H1 (cell line): ENCODE measurements around the gene FAM8A1. TPM values are rescaled to one million over a fixed set of nuclear protein-coding genes. Genes with fewer than 3 reads are reported as not detected.

Experiments used
- HDAC2 ChIP-seq, 2 experiments: fragments of 300-600 bp in 1 of 2; sonication (generic) in 1 of 2; IDR thresholded peaks; 2 replicates each; pipeline ENCODE4 v1.6.1; 2011 to 2012; ENCODE audit warnings: low read depth in 2 of 2, low read length in 2 of 2, mild to moderate bottlenecking in 2 of 2, moderate library complexity in 2 of 2, borderline replicate concordance in 1 of 2, inconsistent platforms in 1 of 2
- JUN ChIP-seq: IDR thresholded peaks from 2 replicates; pipeline ENCODE4 v1.6.1; 2011; ENCODE audit warnings: low read depth, mild to moderate bottlenecking, improper control_type of control experiment, low read length
- RFX5 ChIP-seq: IDR thresholded peaks from 2 replicates; pipeline ENCODE4 v1.6.1; 2011; ENCODE audit warnings: low read depth, low read length, improper control_type of control experiment, borderline replicate concordance
- polyA plus RNA-seq, 7 experiments: library from polyadenylated mRNA; depleted of rRNA in 3 of 7; stranded (reverse) in 5 of 7; unstranded in 2 of 7; fragments of >200 nt in 5 of 7; fragments of 200-250 nt in 2 of 7; gene quantifications; 1 replicate in 5 of 7; 2 replicates in 1 of 7; 4 replicates in 1 of 7; pipeline versions ENCODE4 v1.2.1 to v1.2.3, GENCODE V29; 2011 to 2013; ENCODE audit warnings: missing spikeins in 2 of 7, mixed read lengths in 2 of 7
- total RNA-seq: library from RNA; stranded (reverse); fragmentation: NEBNext Ultra II Directional; extraction: Animal tissue kit (Norgen Biotek cat#: 25700); gene quantifications from 2 replicates; pipeline ENCODE4 v1.2.1, GENCODE V29; 2021

The FAM8A1 gene
- total and polyA plus RNA-seq, 2 of the 8 experiments (the other 6 are each of a cell fraction or from before 2014, with no cell fraction given), result 3.4 to 9.2 TPM

GRCh38 chr6:17593246-17593645, 6.9 kb upstream of the FAM8A1 start (continued):
- TF ChIP-seq HDAC2 (IDR thresholded peaks at IDR 0.05; ENCODE audit: borderline replicate concordance in 1 of 2, low read depth in 2 of 2, low read length in 2 of 2) (no peak), JUN (no peak), RFX5 (no peak)
- TF ChIP-seq, all 59 proteins: peak for 0
